GM21381 (cell line): ENCODE measurements around the gene CNTF.

Experiments used
- ATAC-seq: cut with Tn5 transposase; IDR thresholded peaks from one replicate; pipeline ENCODE4 v1.9.1; 2021; ENCODE audit warnings: mild to moderate bottlenecking, moderate library complexity; ENCODE audit not compliant: unreplicated experiment

The CNTF gene

GRCh38 chr11:58606930-58607714 is 15.3 kb upstream of the CNTF start:
- no peak for ATAC-seq

GRCh38 chr11:58608331-58608730 is 14.1 kb upstream of the CNTF start:
- ATAC-seq: no peak

GRCh38 chr11:58609723-58610122 is 12.7 kb upstream of the CNTF start:
- peak; percentile 48 for ATAC-seq

- no peak for ATAC-seq
These were observed 9.2 kb upstream of the CNTF start for GRCh38 chr11:58613228-58613627.

- no peak for ATAC-seq
These were observed 6.9 kb upstream of the CNTF start for GRCh38 chr11:58615559-58615958.

GRCh38 chr11:58616594-58616993 is 5.9 kb upstream of the CNTF start:
- ATAC-seq: no peak

GRCh38 chr11:58617976-58618557 is 4.4 kb upstream of the CNTF start:
- no peak for ATAC-seq

GRCh38 chr11:58621586-58622262 is 741 bp upstream of the CNTF start:
- peak; percentile 48 for ATAC-seq

GRCh38 chr11:58625086-58625485 is 2.6 kb downstream of the CNTF start:
- no peak for ATAC-seq

- ATAC-seq: no peak
These were observed 3.5 kb downstream of the CNTF start for GRCh38 chr11:58625826-58626460.

- no peak for ATAC-seq
These were observed 4.5 kb downstream of the CNTF start for GRCh38 chr11:58626934-58627483.

GRCh38 chr11:58628446-58628845 is 6.0 kb downstream of the CNTF start:
- ATAC-seq: no peak

- no peak for ATAC-seq
These were observed 7.4 kb downstream of the CNTF start for GRCh38 chr11:58629857-58630256.

- no peak for ATAC-seq
These were observed 8.9 kb downstream of the CNTF start for GRCh38 chr11:58631378-58631777.

GRCh38 chr11:58632510-58632909 is 10.0 kb downstream of the CNTF start:
- no peak for ATAC-seq

- ATAC-seq: no peak
These were observed 14.1 kb downstream of the CNTF start for GRCh38 chr11:58636587-58636986.

GRCh38 chr11:58637371-58637770 is 14.9 kb downstream of the CNTF start:
- no peak for ATAC-seq

GRCh38 chr11:58639103-58639502 is 16.6 kb downstream of the CNTF start:
- ATAC-seq: no peak

- no peak for ATAC-seq
These were observed 17.2 kb downstream of the CNTF start for GRCh38 chr11:58639669-58640068.

- no peak for ATAC-seq
These were observed 18.0 kb downstream of the CNTF start for GRCh38 chr11:58640386-58641023.

GRCh38 chr11:58641341-58641740 is 18.9 kb downstream of the CNTF start:
- no peak for ATAC-seq
